ENCODE measurements around the gene RGR. TPM values are rescaled to one million over a fixed set of nuclear protein-coding genes. Genes with fewer than 3 reads are reported as not detected.

The RGR gene
- total RNA-seq, 2 experiments from 2014 or later = not detected

GRCh38 chr10:84234479-84234878, 10.4 kb upstream of the RGR start:
- Mint-ChIP-seq H3K27me3 (peaks cover 17% of the 10 kb centered on the region), H3K9me3 (no peaks in the 10 kb centered on the region), H3K4me3 (no peak overlapping the region), H3K36me3 (no peaks in the 10 kb centered on the region), H3K27ac (no peak overlapping the region), H3K4me1 (no peaks in the 10 kb centered on the region)
- DNase-seq = no peak

- no peaks in the 10 kb centered on the region for H3K4me1 Mint-ChIP-seq
These were observed 9.8 kb upstream of the RGR start for GRCh38 chr10:84235096-84235495.

GRCh38 chr10:84236807-84237198, 8.1 kb upstream of the RGR start:
- H3K27me3 Mint-ChIP-seq = peaks cover 15% of the 10 kb centered on the region
- no peaks in the 10 kb centered on the region for H3K36me3 Mint-ChIP-seq
- no peaks in the 10 kb centered on the region for H3K4me1 Mint-ChIP-seq
- H3K27ac Mint-ChIP-seq = no peak overlapping the region
- H3K4me3 Mint-ChIP-seq = no peak overlapping the region
- no peaks in the 10 kb centered on the region for H3K9me3 Mint-ChIP-seq
- no peak for DNase-seq

More at GRCh38 chr10:84235096-84235495, 9.8 kb upstream of the RGR start:
- Mint-ChIP-seq H3K27me3 (peaks cover 17% of the 10 kb centered on the region), H3K9me3 (no peaks in the 10 kb centered on the region), H3K27ac (no peak overlapping the region), H3K4me3 (no peak overlapping the region), H3K36me3 (no peaks in the 10 kb centered on the region)
- no peak for DNase-seq

GRCh38 chr10:84237199-84238051, 7.4 kb upstream of the RGR start:
- no peaks in the 10 kb centered on the region for H3K9me3 Mint-ChIP-seq
- H3K27me3 Mint-ChIP-seq = peaks cover 15% of the 10 kb centered on the region
- no peaks in the 10 kb centered on the region for H3K4me1 Mint-ChIP-seq
- no peaks in the 10 kb centered on the region for H3K36me3 Mint-ChIP-seq
- no peak overlapping the region for H3K4me3 Mint-ChIP-seq
- peak; percentile 12 for DNase-seq
- H3K27ac Mint-ChIP-seq = no peak overlapping the region

GRCh38 chr10:84238909-84239308, 5.9 kb upstream of the RGR start:
- H3K9me3 Mint-ChIP-seq = no peaks in the 10 kb centered on the region
- no peaks in the 10 kb centered on the region for H3K4me1 Mint-ChIP-seq
- H3K27me3 Mint-ChIP-seq = peaks cover 15% of the 10 kb centered on the region
- H3K36me3 Mint-ChIP-seq = no peaks in the 10 kb centered on the region
- H3K27ac Mint-ChIP-seq = no peak overlapping the region
- no peak overlapping the region for H3K4me3 Mint-ChIP-seq
- no peak for DNase-seq

GRCh38 chr10:84241185-84241790, 3.6 kb upstream of the RGR start, which contains the start of gene LRIT1:
LRIT1 (minus strand) TSS chr10:84241546; CDS start chr10:84241439, 107 bp downstream.
- no peak within 1 kb of the TSS for H3K4me3 Mint-ChIP-seq
- no peak for DNase-seq
- H3K36me3 Mint-ChIP-seq = no peaks in the 10 kb centered on the region
- H3K9me3 Mint-ChIP-seq = no peaks in the 10 kb centered on the region
- no peak within 1 kb of the TSS for H3K27ac Mint-ChIP-seq
- H3K27me3 Mint-ChIP-seq = peaks cover 9% of the 10 kb centered on the region
- H3K4me1 Mint-ChIP-seq = no peaks in the 10 kb centered on the region

GRCh38 chr10:84243759-84244158, 1.1 kb upstream of the RGR start:
- Mint-ChIP-seq H3K9me3 (no peaks in the 10 kb centered on the region), H3K4me1 (no peaks in the 10 kb centered on the region), H3K27ac (no peak overlapping the region), H3K36me3 (no peaks in the 10 kb centered on the region), H3K27me3 (peaks cover 3% of the 10 kb centered on the region), H3K4me3 (no peak overlapping the region)
- DNase-seq = no peak

- Mint-ChIP-seq H3K27me3 (peaks cover 3% of the 10 kb centered on the region), H3K36me3 (no peaks in the 10 kb centered on the region), H3K9me3 (no peaks in the 10 kb centered on the region), H3K4me3 (no peak overlapping the region), H3K4me1 (no peaks in the 10 kb centered on the region), H3K27ac (no peak overlapping the region)
- DNase-seq = no peak
These were observed 2.6 kb downstream of the RGR start for GRCh38 chr10:84247496-84247895.

- Mint-ChIP-seq H3K4me1 (no peaks in the 10 kb centered on the region), H3K9me3 (no peaks in the 10 kb centered on the region), H3K4me3 (no peak overlapping the region), H3K27me3 (peaks cover 3% of the 10 kb centered on the region), H3K27ac (no peak overlapping the region), H3K36me3 (no peaks in the 10 kb centered on the region)
- DNase-seq = no peak
These were observed 3.9 kb downstream of the RGR start for GRCh38 chr10:84248794-84249193.

- H3K27ac Mint-ChIP-seq = no peak overlapping the region
- no peak overlapping the region for H3K4me3 Mint-ChIP-seq
- DNase-seq = no peak
- H3K4me1 Mint-ChIP-seq = peaks cover 4% of the 10 kb centered on the region
- H3K36me3 Mint-ChIP-seq = no peaks in the 10 kb centered on the region
- peaks cover 14% of the 10 kb centered on the region for H3K27me3 Mint-ChIP-seq
- H3K9me3 Mint-ChIP-seq = no peaks in the 10 kb centered on the region
These were observed 10.0 kb downstream of the RGR start for GRCh38 chr10:84254552-84255478.

- H3K4me1 Mint-ChIP-seq = peaks cover 4% of the 10 kb centered on the region
- no peak overlapping the region for H3K4me3 Mint-ChIP-seq
- H3K27me3 Mint-ChIP-seq = peaks cover 22% of the 10 kb centered on the region
- peak; percentile 53 for DNase-seq
- H3K9me3 Mint-ChIP-seq = no peaks in the 10 kb centered on the region
- no peak overlapping the region for H3K27ac Mint-ChIP-seq
- H3K36me3 Mint-ChIP-seq = no peaks in the 10 kb centered on the region
These were observed 11.9 kb downstream of the RGR start for GRCh38 chr10:84256510-84257342.

GRCh38 chr10:84257343-84258020, 12.6 kb downstream of the RGR start:
- Mint-ChIP-seq H3K4me3 (no peak overlapping the region), H3K27ac (no peak overlapping the region), H3K27me3 (peaks cover 22% of the 10 kb centered on the region), H3K9me3 (no peaks in the 10 kb centered on the region), H3K4me1 (peaks cover 4% of the 10 kb centered on the region), H3K36me3 (no peaks in the 10 kb centered on the region)
- DNase-seq = no peak

- H3K27me3 Mint-ChIP-seq = peaks cover 26% of the 10 kb centered on the region
- no peak for DNase-seq
- no peaks in the 10 kb centered on the region for H3K9me3 Mint-ChIP-seq
- H3K36me3 Mint-ChIP-seq = no peaks in the 10 kb centered on the region
- peaks cover 4% of the 10 kb centered on the region for H3K4me1 Mint-ChIP-seq
- no peak overlapping the region for H3K4me3 Mint-ChIP-seq
- H3K27ac Mint-ChIP-seq = no peak overlapping the region
These were observed 13.3 kb downstream of the RGR start for GRCh38 chr10:84258034-84258695.
